Suppressor macrophage treated with lipopolysaccharide for 1 hour (primary cell): ENCODE data around the gene NOTCH2.
A peak's percentile ranks its signal among the peaks of the same experiment; 100 is the strongest.

Source experiments
- DNase-seq, 3 donors: peaks; one replicate each; pipeline ENCODE4 v3.0.0-alpha.2; 2020 to 2022

The NOTCH2 gene

DNA sequence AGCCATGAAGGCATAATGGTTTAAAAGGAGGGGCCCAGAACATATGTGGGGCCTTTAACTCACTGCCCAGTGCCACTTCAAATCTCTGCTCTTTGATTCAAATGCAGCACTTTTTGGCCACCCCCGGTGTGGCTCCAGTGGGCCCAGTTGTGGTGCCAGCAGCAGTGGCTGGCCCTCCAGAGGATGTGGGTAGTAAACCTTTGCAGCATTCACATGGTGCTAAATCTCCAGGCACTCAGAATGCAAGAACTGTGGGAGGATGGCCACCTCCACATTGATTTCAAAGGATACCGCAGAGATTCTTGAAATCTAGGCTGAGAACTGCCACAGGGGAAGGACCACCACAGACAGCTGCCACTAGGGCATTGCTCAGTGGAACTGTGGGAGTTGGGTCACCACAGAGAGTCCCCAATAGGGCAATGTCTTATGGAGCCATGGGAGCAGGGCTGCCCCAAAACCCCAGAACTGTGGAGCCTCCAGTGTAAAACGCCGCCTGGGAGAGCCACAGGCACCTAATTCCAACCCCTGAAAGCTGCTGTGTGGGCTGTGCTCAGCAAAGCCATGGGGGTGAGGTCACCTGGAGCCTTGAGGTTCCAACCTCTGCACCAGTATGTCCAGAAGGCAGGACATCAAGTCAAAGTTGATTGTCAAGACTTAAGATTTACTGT, 166.6 kb downstream of the NOTCH2 start:
- DNase-seq = no peak

DNA sequence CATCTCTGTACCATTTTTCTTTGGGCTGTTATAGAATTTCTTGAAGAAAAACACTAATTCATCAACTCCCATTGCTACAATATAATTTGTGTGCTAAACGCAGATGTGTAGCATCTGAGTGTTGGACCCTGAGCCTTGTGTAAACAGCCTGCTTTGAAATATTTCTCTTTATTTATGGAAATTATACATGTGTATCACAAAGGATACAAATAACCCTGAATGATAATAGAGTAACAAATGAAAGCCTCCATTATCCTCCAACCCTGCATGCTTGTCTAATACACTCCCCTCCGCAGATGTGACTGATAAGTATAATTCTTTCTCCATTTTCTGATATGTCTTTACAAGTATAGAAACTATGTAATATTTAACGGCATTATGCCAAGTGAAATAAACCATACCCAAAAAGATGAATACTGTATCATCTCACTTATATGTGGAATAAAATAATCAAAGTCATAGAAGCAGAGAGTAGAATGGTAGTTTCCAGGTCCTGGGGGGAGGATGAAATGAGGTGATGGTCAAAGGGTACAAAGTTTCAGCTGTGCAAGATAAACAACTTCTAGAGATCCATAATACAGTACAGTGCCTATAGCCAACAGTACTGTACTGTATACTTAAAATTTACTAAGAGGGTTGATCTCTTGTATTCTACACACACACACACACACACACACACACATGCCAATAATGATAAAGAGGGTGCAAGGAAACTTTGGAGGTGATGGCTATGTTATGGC, 170.3 kb downstream of the NOTCH2 start:
- no peak for DNase-seq

DNA sequence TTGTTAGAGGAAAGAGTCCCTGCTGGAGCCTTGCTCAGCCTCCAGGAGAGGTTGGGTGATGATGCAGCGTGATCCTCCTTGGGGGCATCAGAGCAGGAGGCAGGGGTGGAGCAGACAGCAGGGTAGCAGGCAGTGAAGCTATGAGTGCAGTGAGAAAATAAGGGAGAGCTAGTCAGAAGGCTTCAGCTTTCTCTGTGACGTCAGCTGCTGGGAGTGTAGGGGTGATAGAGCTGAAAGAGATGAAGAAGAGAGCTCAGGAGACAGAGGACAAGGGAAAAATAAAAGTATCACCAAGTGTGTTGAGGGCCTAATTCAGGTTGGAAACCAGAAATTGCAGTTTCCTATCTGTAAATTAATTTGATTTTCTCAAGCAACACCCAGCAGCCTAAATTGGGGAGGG, 170.9 kb downstream of the NOTCH2 start:
- DNase-seq = no peak

DNA sequence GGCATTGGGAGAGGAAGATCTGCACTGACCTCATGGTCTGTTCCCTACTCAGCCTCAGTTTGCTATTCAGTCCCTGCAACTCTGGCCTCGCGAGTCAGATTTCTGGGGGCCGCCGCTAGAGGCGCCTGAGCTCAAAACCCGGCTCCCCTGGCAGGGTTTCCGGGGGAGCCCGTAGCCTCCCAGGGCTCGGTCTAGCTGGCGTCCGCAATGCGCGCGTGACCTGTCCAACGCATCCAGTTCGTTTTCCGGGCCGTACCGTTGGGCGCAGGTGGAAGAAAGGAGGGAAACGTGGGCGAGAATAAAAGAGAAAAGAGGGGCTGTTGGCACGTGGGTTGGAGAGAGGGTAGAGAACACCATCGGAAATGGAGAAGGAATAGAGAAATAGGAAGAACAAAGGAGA, 173.2 kb downstream of the NOTCH2 start, which contains the start of gene ADAM30:
TSS of gene ADAM30 (minus strand) at position 213 of the 400 bp plus-strand sequence. CDS start at position 34, 179 bp downstream.
- no peak for DNase-seq

DNA sequence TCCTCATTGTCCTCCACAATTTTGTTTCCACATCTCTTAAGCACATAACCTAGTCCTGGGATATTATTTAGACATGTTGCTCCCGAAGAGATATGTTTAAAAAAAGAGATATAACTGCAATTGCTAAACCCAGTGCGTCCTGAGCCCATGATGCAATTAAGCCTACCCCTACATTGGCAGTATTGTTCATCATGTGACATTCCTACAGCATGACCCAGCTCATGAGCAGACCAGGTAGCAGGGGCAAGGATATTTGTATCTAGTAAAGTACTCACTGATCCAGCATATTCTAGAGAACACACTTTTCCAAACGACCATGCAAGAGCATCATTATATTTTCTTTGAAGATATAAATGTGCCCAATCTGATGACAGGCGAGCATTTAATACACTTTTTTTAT, 174.4 kb downstream of the NOTCH2 start:
- DNase-seq = no peak

DNA sequence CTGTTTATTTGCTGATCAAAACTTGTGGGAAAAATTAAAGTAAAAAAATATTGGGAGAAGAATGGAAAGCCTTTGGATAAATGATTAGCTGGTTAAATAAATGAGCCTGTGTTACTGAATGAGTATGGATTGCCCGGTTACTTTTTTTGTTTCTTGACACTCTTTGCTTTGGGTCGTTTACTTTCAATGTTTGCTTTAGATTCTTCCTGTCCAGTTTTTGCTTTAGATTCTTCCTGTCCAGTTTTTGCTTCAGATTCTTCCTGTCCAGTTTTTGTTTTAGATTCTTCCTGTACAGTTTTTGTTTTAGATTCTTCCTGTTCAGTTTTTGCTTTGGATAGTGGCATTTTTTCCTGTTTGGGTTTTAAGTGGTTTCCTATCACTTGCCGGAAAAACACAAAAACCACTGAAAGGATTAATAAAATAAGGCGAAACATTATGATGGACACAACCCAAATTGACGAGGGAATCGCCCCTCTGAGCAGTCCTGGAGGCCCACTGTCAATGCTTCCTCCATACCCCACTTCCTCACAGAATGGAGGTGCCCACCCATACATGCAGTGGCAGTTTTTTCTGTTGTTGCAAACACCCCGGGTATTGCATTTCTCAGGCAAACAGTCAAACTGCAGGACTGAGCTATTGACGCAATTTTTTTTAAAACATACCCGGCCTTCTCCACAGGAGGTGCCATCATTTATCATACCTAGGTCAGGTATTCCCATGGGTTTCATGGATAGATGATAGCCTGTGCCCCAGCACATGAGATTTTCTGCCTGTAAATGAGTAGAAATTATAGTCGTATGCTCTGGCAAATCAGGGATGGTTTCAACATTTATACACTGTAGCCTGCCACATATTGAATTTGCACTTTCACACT, 175.4 kb downstream of the NOTCH2 start:
- DNase-seq = no peak

DNA sequence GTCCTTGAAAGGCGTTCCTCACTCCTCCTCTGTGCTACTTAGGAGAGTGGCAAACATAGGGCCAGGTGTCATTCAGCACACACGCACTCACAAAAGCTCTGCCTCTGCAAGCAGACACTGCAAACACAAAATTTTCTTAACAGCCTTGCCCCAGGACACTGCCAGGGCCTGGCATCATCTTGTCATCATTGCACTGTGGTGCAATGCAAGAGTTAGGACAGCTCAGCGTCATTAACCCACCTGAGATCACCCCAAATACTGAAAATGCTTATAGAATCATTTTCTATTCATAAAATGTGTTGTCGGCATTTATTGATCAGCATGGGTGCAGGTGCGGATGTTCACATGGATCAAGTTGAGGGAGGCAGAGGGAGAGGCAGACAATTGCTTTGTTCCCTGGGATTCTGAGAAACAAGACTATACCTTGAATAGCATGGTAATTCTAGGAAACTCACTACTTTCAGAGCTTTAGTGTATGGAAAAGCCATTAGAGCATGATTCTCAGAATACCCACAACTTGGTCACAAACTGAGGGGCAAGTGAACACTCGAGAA, 176.1 kb downstream of the NOTCH2 start:
- DNase-seq = no peak

DNA sequence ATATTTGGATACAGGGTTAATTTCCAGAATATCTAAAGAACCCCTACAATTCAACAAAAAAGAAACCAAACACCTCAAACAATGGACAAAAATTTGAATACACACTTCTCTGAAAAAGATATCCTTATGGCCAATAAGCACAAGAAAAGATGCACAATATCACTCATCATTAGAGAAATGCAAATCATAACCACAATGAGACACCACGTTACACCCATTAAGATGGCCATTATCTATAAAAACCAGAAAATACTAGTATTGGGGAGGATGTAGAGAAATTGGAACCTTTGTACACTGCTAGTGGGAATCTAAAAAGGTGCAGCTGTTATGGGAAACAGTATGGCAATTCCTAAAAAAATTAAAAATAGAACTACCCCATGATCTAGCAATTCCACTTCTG, 178.1 kb downstream of the NOTCH2 start:
- no peak for DNase-seq

DNA sequence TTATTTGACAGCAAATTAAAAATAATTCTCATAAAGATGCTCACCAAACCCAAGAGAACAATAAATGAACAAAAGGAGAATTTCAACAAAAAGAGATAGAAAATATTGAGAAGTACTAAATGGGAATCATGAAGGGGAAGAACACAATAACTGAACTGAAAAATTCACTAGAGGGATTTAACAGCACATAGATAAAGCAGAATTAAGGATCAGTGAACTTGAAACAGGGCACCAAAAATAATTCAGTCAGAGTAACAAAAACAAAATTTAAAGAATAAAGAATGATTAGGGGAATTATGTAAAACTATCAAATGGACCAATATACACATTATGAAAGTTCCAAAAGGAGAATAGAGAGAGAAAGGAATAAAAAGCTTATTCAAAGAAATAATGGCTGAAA, 181.0 kb downstream of the NOTCH2 start:
- no peak for DNase-seq

DNA sequence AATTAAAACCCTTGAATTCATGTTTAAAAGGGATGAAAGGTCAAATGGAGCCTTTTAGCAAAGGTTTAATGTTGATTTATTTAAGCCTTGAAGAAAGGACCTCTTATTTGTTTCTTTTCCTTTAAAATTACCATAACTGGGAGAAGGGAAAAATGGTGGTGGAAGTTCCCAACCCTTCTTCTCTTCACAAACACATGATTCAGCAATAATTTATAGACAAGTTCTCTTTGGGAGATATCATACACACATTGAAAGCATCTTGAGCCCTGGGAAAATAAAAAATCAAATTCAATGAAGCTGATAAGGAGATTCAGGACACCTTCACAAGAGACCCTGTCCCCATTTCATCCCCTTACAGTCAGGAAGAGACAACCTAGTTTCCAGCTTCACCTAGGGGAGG, 182.0 kb downstream of the NOTCH2 start:
- no peak for DNase-seq

DNA sequence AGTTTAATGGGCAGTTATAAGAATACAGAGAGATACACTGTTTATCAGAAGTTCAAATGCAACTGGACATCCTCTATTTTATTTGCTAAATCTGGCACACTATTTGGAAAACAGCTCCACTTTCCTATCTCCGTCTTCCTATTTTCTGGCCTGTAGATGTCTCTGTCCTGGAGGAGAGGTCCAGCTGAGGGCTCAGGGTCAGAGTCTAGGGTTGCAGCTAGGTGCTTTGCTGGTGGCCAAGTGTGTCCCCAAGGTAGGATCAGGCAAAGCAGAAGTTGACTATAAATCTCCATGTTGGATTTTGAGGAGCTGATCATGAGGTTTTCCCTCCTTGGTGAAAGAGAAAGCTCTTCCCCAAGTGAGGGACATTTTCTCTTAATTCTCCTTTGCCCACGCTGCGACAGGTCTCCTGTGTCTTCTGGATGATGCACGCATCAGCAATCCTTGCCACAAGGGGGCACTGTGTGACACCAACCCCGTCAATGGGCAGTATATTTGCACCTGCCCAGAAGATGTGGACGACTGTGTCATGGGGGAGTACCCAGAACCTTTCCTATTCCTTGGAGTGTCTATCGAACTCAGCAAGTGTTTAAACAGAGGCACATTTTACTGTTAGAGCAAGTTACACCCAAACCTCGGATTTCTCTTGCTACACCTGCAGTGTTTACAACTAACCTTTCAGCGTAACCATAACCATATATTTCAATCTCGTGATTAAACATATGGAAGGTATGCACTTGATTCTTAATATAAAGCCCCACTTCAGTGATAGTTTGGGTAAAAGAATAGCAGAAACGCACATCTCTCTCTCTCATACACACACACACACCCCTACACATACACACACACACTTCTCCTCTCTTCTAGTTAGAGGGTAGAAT, 183.3 kb downstream of the NOTCH2 start:
- DNase-seq = peak; percentile 47 to 62 (median 61)

DNA sequence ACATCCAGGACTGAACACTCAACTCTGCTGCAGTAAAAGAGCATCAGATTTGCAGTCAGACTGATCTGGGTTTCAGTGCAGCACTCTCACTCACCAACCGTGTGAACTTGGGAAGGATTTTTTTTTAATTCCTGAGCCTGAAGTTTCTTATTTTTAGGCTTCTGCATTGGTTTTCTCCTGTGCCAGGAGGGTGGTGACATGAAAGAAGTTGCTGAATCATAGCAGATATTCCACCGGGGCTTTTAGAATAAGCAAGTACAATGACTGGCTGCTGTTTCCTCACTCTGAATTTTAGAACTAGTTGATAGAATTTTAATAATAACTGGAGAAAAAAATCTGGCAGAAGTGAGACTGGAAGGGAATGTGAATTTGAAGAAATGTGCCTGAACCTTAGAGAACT, 184.8 kb downstream of the NOTCH2 start:
- peak; percentile 23 to 55 (median 35) for DNase-seq

DNA sequence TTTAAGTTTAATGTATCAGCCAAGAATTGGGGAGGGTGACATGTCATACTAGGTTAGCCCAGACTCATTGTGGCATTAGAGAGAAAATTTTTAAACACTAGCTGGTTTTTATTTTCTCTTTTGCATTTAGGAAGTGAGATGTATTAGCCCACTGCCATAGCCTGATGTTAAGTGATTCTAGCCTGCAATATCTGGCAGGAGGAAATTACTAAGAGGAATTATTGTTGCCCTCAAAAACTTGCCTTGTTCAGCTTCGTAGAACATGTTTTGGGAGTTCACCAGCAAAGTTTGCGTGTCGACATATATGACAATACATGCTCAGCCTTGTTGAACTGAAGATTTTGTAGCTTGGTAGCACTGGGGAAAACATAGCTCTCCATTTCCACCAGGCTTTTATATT, 185.6 kb downstream of the NOTCH2 start:
- peak in 1 of 3 donors; percentile 32 for DNase-seq

DNA sequence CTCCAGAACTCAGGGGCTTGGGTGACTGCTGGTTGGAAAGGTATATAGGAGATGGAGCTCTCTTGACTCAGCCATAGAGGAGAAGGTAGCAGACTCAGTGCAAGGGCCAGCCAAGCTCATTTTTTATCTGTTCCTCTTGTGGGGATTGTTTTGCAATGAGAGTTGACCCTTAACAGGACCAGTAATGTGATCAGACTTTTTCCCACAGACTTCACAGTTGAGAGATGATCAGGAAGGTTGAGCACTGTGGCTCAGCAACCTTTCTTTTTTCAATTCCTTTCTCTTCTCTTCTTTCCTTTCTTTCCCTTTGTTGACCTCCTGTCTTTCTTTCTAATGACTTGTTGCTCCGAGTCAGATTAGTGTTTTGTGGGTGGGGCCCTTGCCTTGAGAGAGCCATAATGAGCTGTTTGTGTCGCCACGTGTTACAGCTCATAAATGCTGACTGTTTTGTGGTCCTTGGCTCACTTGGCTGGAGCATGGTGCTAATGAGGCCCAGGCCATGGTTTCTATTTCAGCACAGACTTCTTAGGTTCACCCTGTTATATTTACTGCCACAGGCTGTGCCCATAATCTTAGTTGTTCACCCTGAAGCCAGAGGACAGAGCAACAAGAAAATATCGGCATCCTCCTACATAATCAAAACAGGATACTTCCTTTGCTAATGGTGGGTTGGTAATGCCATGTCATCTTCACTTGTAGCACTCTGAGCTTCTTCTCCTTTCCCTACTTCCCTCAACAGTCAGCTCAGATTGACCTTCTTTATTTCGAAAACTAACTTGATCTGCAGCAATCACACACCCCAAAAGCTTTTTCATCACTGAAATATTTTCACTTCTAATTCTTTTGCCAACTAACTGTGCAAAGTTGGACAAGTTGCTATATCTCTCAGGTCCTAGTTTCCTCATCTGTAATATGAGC, 187.1 kb downstream of the NOTCH2 start:
- DNase-seq = peak; percentile 32 to 47 (median 41)

DNA sequence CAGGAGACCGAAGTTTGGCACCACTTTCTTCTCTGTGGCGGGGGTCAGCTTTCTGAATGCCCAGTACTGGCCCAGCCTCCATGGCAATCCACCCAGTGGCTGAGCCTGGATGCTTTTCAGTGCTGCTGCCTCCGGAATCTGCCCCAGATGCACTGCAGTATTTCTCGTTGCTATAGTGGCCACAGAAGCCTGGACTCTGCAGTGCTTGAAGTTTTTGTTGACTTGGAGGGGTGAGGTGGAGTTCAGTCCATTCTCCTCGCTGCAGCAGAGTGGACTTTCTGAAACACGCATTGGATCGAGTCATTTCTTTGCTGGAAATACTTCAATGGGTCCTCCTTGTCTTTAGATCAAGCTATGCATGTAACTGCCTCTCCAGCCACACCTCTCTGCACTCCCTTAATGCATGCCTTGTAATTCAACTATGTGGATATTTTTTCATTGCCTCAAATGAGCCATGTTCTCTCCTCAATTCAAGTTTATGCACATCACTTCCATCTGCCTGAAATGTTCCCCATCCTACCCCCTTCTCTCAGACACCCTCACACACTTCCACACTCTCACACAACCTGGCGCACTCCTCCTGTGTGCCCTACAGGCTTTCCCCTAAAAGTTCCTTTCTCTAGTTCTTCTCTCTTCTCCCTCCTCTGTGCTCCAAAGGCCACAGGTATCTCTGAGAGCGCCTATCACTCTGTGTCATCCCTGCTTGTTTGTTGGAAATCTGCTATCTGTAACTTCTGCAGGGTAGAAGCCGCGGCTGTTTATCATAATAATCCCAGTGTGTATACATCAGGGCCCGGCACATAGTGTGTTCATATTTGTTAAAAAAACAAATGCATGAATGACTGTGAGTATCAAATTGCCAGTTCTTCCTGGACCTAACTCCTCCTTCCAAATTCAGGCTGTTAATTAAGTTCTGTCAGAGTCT, 189.7 kb downstream of the NOTCH2 start:
- no peak for DNase-seq

DNA sequence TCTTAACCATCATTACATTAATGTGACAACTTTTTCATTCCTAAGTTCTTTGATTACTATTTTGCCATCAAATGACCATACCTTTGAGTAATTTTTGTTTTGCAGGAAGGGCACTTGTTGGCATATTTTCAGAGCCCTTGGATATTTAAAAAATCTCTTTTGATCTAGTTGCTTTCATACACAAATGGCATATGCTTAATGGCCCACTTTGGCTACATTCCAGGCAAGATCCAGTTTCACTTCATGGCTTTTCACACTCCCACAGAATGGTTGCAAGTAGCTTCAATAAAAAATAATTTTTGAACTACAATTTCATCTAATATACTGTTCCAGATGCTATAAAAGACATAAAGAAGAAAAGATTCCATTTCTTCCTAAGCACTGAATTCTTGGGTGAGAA, 191.3 kb downstream of the NOTCH2 start:
- DNase-seq = no peak

DNA sequence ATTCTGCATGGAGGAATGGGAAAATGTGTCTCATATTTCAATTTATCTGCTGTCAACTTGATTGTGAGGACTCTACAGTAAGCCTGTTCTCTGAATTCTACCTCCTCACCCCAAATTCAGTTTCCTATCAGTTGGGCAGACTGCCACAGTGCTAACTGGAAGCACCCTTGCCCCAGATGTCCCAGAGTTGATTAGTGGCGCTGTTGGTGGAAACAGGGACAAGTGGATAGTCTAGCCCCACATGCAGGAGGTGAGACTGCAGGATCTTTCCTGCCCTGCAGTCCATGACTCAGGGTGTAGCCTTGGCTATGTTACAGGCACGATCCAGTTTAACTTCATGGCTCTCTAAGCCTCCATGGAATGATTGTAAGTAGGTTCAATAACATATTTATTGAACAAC, 195.3 kb downstream of the NOTCH2 start:
- DNase-seq = no peak

DNA sequence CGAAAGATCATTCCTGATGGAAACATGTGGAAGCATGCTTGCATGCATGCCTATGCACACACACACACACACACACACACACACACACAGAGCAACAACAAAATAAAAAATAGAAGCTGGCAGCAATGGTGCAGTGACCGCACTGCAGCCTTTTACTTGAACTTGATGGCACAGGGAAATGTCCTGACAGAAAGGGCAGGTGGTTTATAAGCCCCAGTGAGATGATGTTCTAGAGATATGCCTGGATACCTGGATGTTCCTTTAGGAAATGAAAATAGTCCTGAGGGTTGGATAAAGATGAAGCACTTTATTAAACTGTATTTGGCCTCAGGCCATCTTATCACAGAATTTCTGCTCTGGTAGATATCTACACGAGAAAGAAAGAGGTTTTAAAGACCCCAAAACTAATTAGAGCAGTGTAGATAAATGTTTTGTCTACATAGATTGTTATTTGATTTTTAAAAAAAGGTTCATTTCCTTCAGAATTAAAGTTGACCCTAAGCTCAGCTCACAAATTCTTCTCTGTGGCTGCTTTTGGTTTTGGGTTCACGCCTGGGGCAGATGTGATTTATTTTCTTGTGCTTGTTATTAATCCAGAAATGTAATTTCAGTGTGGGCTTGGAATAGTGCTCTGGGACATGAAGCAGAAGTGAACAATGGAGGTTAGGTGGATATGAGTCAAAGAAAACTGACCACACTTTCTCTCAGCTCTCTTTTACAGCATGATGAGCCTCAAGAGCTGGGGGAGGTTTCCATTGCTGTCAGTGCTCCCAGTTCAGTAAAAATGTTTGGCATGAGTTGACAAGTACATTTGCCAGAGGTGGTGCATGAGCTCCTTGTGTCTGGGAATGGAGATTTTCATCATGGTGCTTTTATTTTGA, 196.1 kb downstream of the NOTCH2 start:
- peak; percentile 29 to 39 (median 34) for DNase-seq

DNA sequence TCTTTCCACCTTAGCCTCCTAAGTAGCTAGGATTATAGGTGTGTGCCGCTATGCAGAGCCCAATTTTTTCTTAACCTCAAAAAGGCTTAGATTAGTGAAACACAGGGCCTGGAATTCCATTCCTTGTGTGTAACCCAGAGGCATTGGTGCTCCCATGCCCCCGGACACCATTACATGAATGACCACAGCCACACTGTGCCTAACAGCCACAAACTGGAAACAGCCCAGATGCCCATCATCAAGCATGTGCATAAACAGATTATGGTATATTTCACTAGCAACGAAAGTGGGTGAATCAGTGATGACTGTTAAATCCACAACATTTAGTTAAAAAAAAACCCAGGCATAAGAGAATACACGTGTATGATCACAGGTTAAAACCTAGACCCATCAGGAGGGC, 197.6 kb downstream of the NOTCH2 start:
- no peak for DNase-seq
